ENCODE results near the gene TP63. TPM values are rescaled to one million over a fixed set of nuclear protein-coding genes. Genes with fewer than 3 reads are reported as not detected.

Gene TP63
- total and polyA plus RNA-seq, 2 donors, result 7.3 to 26.3 TPM

DNA sequence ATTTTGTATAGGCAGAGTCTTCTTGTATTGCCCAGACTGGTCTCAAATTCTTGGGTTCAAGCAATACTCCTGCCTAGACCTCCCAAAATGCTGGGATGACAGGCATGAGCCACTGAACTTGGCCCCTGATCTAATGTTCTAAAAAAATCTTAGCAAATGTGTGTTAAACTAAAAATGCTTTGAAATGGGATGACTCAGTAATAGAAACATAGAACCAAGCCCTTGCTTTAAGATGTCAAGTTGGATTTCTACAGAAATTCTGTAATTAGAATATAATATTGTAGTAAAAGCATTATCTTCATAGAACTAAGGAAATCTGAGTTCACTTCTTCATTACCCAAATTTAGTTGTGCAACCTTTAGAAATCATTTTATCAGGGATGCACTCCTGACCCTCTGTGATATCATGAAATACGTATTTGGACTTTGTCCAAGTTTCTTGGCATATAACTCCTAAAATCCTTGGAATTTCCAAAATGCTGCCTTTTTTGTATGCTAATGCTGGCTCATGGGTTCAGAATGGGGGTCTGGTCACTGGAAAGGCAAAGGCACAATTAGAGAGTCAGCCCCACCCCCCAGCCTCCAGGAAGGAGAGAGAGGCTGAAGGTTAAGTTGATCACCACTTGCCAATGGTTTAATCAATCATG, 217.3 kb downstream of the TP63 start:
- DNase-seq (ENCODE audit: extremely low spot score), result no peak
- Histone ChIP-seq H3K4me1 (ENCODE audit: insufficient read depth) (no peaks in the 10 kb centered on the region), H3K27ac (ENCODE audit: low read depth) (no peak overlapping the region), H3K4me3 (ENCODE audit: low read depth, low read length) (no peak overlapping the region), H3K36me3 (ENCODE audit: insufficient read depth) (no peaks in the 10 kb centered on the region)
- 37% methylated on average over 1 of the region's 1 CpG for WGBS

DNA sequence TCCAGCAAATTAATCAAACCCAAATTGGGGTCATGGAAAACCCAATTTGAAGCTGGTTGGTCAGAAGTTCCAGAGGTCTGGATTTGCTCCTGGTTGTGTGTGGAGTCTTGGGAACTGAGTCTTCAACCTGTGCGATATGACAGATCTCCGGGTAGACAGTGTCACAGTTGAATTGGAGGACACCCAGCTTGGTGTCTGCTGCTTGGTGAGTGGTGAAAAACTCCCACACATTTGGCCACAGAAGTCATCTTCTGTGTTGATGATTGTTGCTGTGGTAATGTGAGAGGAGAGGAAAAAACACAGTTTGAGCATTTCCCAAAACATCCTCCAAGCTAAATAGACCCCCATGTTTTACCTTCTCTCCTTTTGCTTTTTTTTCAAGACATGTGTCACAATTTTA, 218.1 kb downstream of the TP63 start:
- no peaks in the 10 kb centered on the region for H3K4me1 ChIP-seq (ENCODE audit: insufficient read depth)
- no peak for DNase-seq (ENCODE audit: extremely low spot score)
- 93% methylated on average over 2 of the region's 2 CpGs for whole genome bisulfite sequencing
- H3K36me3 ChIP-seq (ENCODE audit: insufficient read depth), result no peaks in the 10 kb centered on the region
- no peak overlapping the region for H3K27ac ChIP-seq (ENCODE audit: low read depth)
- no peak overlapping the region for H3K4me3 ChIP-seq (ENCODE audit: low read depth, low read length)

DNA sequence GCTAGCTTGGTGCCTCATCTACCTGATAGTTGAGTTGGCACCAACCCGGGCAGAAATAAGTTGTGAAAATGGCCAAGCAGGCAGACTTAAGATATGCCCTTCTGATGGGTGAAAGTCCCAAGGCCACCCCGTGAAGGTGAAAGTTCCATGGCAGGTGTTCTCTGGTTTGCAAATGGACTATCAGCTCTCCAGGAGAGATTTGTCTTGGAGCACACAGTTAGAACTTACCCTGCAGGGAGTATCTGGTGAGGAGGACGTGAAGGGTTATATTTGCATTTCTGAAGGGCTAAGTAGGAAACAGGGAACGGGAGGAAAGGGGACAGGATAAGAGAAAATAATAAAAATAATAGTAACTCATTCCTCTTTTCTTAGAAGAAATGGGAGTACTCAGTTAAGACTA, 220.5 kb downstream of the TP63 start:
- no peak for DNase-seq (ENCODE audit: extremely low spot score)
- Histone ChIP-seq H3K36me3 (ENCODE audit: insufficient read depth) (no peaks in the 10 kb centered on the region), H3K27ac (ENCODE audit: low read depth) (no peak overlapping the region), H3K4me1 (ENCODE audit: insufficient read depth) (no peaks in the 10 kb centered on the region), H3K4me3 (ENCODE audit: low read depth, low read length) (no peak overlapping the region)
- 58% methylated on average over 4 of the region's 4 CpGs for WGBS

DNA sequence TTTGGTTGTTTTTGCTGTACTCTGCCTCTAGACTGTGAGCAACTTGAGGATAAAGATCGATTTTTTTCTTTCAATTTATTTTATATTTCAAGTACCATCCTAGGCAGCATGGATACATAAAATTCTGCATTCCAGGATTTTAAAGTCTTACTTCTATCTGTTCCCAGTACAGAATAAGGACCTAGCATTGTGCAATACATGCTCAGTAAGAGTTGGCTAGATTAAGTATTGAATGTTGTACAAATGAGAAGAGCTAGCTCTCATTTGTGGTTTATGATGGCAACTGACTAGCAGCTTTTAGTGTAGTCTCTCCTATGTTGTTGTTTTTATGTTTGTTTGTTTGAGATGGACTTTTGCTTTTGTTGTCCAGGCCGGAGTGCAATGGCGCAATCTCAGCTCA, 222.7 kb downstream of the TP63 start:
- no peak overlapping the region for H3K27ac ChIP-seq (ENCODE audit: low read depth)
- no peak overlapping the region for H3K4me3 ChIP-seq (ENCODE audit: low read depth, low read length)
- no peak for DNase-seq (ENCODE audit: extremely low spot score)
- H3K4me1 ChIP-seq (ENCODE audit: insufficient read depth), result no peaks in the 10 kb centered on the region
- WGBS, result 93% methylated on average over 3 of the region's 3 CpGs
- no peaks in the 10 kb centered on the region for H3K36me3 ChIP-seq (ENCODE audit: insufficient read depth)

DNA sequence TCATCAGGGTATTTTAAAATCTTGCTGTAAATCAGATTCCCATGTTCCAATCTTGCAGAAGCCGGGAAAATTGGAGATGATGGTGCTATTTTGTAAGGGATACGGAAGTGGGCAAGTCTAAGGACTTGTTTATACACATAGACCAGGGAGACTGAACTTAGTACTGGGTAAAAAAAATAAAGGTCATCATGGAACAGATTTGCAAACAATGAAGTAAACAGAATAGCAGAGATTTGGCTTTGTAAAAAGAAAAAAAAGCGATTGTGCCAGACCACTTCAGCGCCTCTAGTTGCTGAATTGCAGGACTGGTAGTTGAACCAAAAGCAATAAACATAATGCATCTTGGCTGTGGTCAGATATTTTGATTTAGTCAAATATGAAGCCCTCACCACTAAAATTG, 229.1 kb downstream of the TP63 start:
- DNase-seq (ENCODE audit: extremely low spot score), result no peak
- Histone ChIP-seq H3K36me3 (ENCODE audit: insufficient read depth) (no peaks in the 10 kb centered on the region), H3K4me3 (ENCODE audit: low read depth, low read length) (no peak overlapping the region), H3K27ac (ENCODE audit: low read depth) (no peak overlapping the region), H3K4me1 (ENCODE audit: insufficient read depth) (no peaks in the 10 kb centered on the region)
- WGBS, result 88% methylated on average over 4 of the region's 4 CpGs

DNA sequence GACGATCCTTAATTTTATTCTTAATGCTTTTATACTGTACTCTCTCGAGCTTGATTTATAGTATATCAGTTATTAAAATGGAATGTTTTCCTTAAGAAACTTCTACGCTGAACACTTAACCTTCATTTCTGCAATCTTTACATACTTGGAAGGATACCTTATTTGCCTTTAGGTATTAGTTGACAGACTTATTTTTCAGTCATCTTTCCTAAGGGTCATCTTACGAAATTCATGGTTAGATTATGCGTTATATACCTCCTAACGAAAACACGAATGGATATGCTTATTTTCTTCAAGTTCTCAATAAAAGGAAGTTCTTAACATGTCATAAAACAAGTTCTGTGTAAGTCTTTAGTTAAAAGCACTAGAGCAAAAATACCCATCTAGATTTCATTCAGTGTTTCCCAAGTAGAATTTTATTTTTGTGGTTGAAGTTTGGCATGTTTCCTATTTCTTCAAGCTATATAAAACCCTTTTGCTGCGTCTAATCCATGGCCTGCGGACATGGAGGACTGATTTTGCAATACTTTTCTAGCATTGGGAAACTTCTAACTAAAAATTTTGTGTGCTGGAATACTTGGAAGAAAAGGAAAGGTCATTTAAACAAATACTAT, 231.3 kb downstream of the TP63 start:
- Histone ChIP-seq H3K36me3 (ENCODE audit: insufficient read depth) (no peaks in the 10 kb centered on the region), H3K4me1 (ENCODE audit: insufficient read depth) (no peaks in the 10 kb centered on the region), H3K27ac (ENCODE audit: low read depth) (no peak overlapping the region), H3K4me3 (ENCODE audit: low read depth, low read length) (no peak overlapping the region)
- DNase-seq (ENCODE audit: extremely low spot score), result no peak
- WGBS, result 80% methylated on average over 9 of the region's 9 CpGs

DNA sequence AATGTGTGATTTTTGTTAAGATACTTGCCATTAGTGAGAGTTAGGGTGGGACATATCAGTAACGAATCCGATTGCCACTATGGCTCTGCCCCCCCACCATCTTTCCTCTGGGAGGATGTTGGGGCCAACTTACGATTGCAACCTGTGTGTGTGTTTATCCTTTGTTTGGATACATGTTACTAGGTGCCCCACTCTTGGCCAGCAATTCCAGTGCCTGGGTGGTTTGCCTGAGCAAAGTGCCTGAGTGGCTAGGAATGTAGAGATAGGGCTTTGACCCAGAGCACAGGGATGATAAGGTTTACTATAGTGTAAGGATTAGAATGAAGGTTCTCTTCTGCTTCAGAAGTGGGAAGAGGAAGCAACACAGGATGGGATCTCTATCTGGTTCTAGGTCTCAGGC, 231.8 kb downstream of the TP63 start:
- H3K36me3 ChIP-seq (ENCODE audit: insufficient read depth), result no peaks in the 10 kb centered on the region
- no peak overlapping the region for H3K4me3 ChIP-seq (ENCODE audit: low read depth, low read length)
- DNase-seq (ENCODE audit: extremely low spot score), result no peak
- no peak overlapping the region for H3K27ac ChIP-seq (ENCODE audit: low read depth)
- H3K4me1 ChIP-seq (ENCODE audit: insufficient read depth), result no peaks in the 10 kb centered on the region
- 69% methylated on average over 3 of the region's 3 CpGs for WGBS

DNA sequence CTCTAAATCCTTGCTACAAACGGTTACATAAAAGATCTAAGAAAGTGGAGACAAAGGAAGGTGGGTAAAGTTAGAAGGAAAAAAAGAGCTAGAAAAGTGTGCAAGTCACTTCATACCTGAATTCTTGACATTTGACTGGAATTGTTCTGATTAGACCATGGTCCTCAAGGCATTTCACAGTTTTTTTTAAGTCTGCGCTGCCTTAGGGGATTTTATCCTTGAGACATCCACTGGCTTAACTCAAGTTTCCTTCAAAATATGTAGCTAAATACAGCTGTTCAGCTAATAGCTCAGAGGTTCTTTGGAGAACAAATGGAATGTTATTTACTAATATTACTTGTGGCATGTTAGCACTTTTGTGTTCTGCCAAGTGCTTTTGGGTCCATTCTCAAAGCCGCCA, 236.9 kb downstream of the TP63 start:
- H3K36me3 ChIP-seq (ENCODE audit: insufficient read depth), result peaks cover 2% of the 10 kb centered on the region
- no peak overlapping the region for H3K27ac ChIP-seq (ENCODE audit: low read depth)
- 89% methylated on average over 3 of the region's 3 CpGs for WGBS
- H3K4me1 ChIP-seq (ENCODE audit: insufficient read depth), result no peaks in the 10 kb centered on the region
- no peak for DNase-seq (ENCODE audit: extremely low spot score)
- no peak overlapping the region for H3K4me3 ChIP-seq (ENCODE audit: low read depth, low read length)

DNA sequence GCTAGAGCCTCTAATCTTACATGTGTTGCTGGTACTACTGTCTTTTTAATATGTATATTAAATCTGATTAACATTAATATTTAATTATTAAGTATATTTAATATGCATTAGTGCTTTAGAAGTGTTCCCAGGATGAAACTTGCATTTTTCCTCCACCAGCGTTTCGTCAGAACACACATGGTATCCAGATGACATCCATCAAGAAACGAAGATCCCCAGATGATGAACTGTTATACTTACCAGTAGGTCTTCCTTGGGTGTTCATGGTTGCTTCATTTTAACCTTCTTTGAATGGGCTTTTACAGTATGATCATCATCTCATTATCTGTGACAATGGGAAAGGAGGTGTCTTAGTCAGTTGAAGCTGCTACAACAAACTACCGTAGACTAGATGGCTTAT, 238.0 kb downstream of the TP63 start:
- peaks cover 2% of the 10 kb centered on the region for H3K36me3 ChIP-seq (ENCODE audit: insufficient read depth)
- no peaks in the 10 kb centered on the region for H3K4me1 ChIP-seq (ENCODE audit: insufficient read depth)
- WGBS, result 90% methylated on average over 4 of the region's 4 CpGs
- no peak for DNase-seq (ENCODE audit: extremely low spot score)
- H3K4me3 ChIP-seq (ENCODE audit: low read depth, low read length), result no peak overlapping the region
- no peak overlapping the region for H3K27ac ChIP-seq (ENCODE audit: low read depth)

DNA sequence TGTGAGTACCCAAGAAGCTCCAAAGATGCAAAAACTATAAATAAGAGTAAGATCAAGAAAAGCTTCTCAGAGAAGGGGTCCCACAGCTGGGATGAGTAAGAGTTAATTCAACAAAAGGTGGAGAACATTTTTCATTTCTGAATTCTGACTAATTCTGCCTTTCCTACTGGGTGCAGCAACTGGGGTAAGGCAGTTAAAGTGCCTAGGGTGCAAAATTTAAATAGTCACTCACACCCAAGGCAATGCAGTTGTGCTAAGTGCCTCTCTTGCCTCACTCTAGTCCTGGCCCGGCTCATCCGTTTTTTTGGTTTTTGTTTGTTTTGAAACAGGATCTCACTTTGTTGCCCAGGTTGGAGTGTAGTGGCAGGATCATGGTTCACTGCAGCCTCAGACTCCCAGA, 240.2 kb downstream of the TP63 start:
- 82% methylated on average over 2 of the region's 2 CpGs for WGBS
- H3K27ac ChIP-seq (ENCODE audit: low read depth), result no peak overlapping the region

DNA sequence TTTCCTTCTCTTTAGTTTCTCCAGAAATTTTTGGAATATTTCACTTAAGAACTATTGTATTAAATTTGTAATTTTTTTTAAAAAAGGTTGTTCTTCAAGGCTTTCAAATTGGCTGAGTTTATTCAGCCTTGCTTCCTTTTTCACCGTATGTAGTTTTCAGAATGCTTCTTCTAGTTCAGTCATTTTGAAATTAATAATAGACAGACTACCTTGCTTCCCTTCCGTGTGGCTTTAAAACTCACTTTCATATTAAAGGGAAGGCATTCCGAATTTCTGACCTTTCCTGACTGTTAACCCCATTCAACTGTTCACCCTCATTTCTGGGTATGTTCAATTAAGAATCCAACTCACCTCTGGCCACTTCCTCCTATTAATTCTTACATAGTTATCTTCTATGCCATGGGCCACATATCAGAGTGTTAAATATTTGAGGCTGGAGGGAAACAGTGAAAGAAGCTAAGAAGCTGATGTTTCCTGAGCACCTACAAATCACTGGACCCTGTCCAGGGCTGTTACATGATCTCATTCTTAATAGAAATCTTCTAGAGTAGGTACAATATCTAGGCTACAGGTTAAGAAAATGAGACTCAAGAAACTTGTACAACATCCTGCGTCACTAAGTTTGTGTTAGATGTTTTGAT, 252.0 kb downstream of the TP63 start:
- 71% methylated on average over 4 of the region's 4 CpGs for WGBS
- no peak overlapping the region for H3K4me3 ChIP-seq (ENCODE audit: low read depth, low read length)
- no peaks in the 10 kb centered on the region for H3K36me3 ChIP-seq (ENCODE audit: insufficient read depth)
- H3K4me1 ChIP-seq (ENCODE audit: insufficient read depth), result no peaks in the 10 kb centered on the region
- DNase-seq (ENCODE audit: extremely low spot score), result no peak
- no peak overlapping the region for H3K27ac ChIP-seq (ENCODE audit: low read depth)

More for the DNA sequence above, 240.2 kb downstream of the TP63 start:
- DNase-seq (ENCODE audit: extremely low spot score), result no peak
- Histone ChIP-seq H3K4me1 (ENCODE audit: insufficient read depth) (no peaks in the 10 kb centered on the region), H3K36me3 (ENCODE audit: insufficient read depth) (peaks cover 2% of the 10 kb centered on the region), H3K4me3 (ENCODE audit: low read depth, low read length) (no peak overlapping the region)

DNA sequence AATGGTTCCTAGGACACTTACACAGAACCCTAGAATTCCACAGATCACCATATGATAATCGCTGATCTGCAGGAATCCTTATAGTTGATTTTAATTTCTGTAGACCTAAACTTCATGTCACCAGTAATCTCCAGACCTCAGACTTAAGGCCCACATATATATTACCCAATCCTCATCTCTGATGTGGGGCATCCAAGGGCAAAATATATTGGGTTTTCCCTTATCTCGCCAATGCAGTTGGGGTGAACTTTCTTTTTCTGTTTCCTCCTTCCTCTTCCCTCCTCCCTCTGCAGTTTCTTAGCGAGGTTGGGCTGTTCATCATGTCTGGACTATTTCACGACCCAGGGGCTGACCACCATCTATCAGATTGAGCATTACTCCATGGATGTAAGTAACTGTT, 259.3 kb downstream of the TP63 start:
- 75% methylated on average over 4 of the region's 4 CpGs for WGBS

DNA sequence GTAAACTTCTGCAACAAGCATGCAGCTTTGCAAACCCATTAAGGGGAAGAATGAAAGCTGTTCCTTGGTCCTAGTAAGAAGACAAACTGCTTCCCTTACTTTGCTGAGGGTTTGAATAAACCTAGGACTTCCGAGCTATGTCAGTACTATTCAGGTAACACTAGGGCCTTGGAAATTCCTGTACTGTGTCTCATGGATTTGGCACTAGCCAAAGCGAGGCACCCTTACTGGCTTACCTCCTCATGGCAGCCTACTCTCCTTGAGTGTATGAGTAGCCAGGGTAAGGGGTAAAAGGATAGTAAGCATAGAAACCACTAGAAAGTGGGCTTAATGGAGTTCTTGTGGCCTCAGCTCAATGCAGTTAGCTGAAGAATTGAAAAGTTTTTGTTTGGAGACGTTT, 265.3 kb downstream of the TP63 start:
- DNase-seq (ENCODE audit: extremely low spot score), result no peak
- peaks cover 3% of the 10 kb centered on the region for H3K36me3 ChIP-seq (ENCODE audit: insufficient read depth)
- H3K27ac ChIP-seq (ENCODE audit: low read depth), result no peak overlapping the region
- H3K4me1 ChIP-seq (ENCODE audit: insufficient read depth), result no peaks in the 10 kb centered on the region
- no peak overlapping the region for H3K4me3 ChIP-seq (ENCODE audit: low read depth, low read length)
- 74% methylated on average over 3 of the region's 3 CpGs for WGBS

More for the DNA sequence above, 259.3 kb downstream of the TP63 start:
- H3K4me3 ChIP-seq (ENCODE audit: low read depth, low read length), result no peak overlapping the region
- H3K4me1 ChIP-seq (ENCODE audit: insufficient read depth), result no peaks in the 10 kb centered on the region
- H3K27ac ChIP-seq (ENCODE audit: low read depth), result no peak overlapping the region
- peaks cover 3% of the 10 kb centered on the region for H3K36me3 ChIP-seq (ENCODE audit: insufficient read depth)
- DNase-seq (ENCODE audit: extremely low spot score), result no peak

DNA sequence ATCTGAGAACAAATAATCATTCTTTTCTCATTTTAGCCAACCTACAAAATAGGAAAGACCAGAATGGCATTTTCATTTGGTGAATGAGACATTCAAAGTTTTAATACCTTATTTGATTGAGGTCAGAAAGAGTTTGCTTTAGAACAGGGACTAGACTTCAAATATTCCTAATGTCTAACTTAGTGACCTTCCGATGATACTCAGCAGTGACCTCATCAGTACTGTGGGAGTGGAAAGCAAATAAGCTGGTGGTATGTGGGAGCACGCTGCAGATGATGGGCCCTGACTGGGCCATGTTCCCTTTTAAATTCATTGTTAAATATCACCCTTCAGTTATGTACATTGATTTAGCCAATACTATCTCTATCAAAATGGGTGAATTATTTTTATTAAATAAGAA, 266.2 kb downstream of the TP63 start:
- Histone ChIP-seq H3K4me3 (ENCODE audit: low read depth, low read length) (no peak overlapping the region), H3K36me3 (ENCODE audit: insufficient read depth) (no peaks in the 10 kb centered on the region), H3K27ac (ENCODE audit: low read depth) (no peak overlapping the region), H3K4me1 (ENCODE audit: insufficient read depth) (no peaks in the 10 kb centered on the region)
- 79% methylated on average over 2 of the region's 2 CpGs for WGBS
- no peak for DNase-seq (ENCODE audit: extremely low spot score)
